Measurements from ENCODE around the gene RIOK3. TPM values are rescaled to one million over a fixed set of nuclear protein-coding genes. Genes with fewer than 3 reads are reported as not detected.

Gene RIOK3
- polyA plus RNA-seq, 2 of the 4 experiments (the other 2 are of a cell fraction) = 25.3 to 43.3 TPM

- TF ChIP-seq PHF8 (IDR thresholded peaks at IDR 0.05; ENCODE audit: borderline replicate concordance, low read depth) = no peak
- TF ChIP-seq TFCP2L1 (CRISPR knock-in tag; IDR thresholded peaks at IDR 0.05) = no peak
- no peak for TF ChIP-seq KDM5A (IDR thresholded peaks at IDR 0.05)
- no peak for TF ChIP-seq FOXS1 (CRISPR knock-in tag; IDR thresholded peaks at IDR 0.05)
- TF ChIP-seq HES2 (IDR thresholded peaks at IDR 0.05) = no peak
- TF ChIP-seq NFE2L2 (conservative IDR thresholded peaks at IDR 0.05; ENCODE audit: low read length) = no peak
- TF ChIP-seq BHLHE40 (IDR thresholded peaks at IDR 0.05; ENCODE audit: low read depth, low read length) = no peak
- peak; percentile 76; the same call in 1 of the 2 replicates for TF ChIP-seq MAX (IDR thresholded peaks at IDR 0.05)
These were observed at the start of gene RIOK3 (continued) for GRCh38 chr18:23452728-23453679.

- Histone ChIP-seq H3K4me2 (no peak overlapping the region), H3K27ac (no peak overlapping the region), H3K4me3 (no peak overlapping the region), H3K4me1 (peaks cover 34% of the 10 kb centered on the region), H3K9me3 (no peaks in the 10 kb centered on the region)
- POLR2A ChIA-PET = no interaction called here
- no peak for FAIRE-seq
- WGBS (ENCODE audit: missing lambda C conversion rate) = 91% methylated on average over 8 of the region's 8 CpGs
- no peak for ATAC-seq
- TF ChIP-seq MAZ (IDR thresholded peaks at IDR 0.05; ENCODE audit: borderline replicate concordance, low read depth, low read length) (no peak), KDM5A (IDR thresholded peaks at IDR 0.05) (no peak), ESRRA (IDR thresholded peaks at IDR 0.05; ENCODE audit: borderline replicate concordance, low read length) (no peak), MAFK (IDR thresholded peaks at IDR 0.05; ENCODE audit: partially characterized antibody) (no peak), CBX2 (IDR thresholded peaks at IDR 0.05; ENCODE audit: borderline replicate concordance, low read depth) (no peak), MYC (IDR thresholded peaks at IDR 0.05; ENCODE audit: borderline replicate concordance, low read length) (no peak), PBX3 (IDR thresholded peaks at IDR 0.05) (no peak)
- TF ChIP-seq, protein P1, sequence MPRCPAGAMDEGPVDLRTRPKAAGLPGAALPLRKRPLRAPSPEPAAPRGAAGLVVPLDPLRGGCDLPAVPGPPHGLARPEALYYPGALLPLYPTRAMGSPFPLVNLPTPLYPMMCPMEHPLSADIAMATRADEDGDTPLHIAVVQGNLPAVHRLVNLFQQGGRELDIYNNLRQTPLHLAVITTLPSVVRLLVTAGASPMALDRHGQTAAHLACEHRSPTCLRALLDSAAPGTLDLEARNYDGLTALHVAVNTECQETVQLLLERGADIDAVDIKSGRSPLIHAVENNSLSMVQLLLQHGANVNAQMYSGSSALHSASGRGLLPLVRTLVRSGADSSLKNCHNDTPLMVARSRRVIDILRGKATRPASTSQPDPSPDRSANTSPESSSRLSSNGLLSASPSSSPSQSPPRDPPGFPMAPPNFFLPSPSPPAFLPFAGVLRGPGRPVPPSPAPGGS (IDR thresholded peaks at IDR 0.05) = no peak
- CTCF ChIA-PET = interaction anchor here (1.1 to 1.7 kb wide), 3 partner anchors 8 to 272 kb away, joined by 3 to 7 read pairs (median 5); no protein-coding TSS in a partner anchor
- DNase-seq (ENCODE audit: low read depth in 1 of 2, low spot score in 1 of 2) = no peak
These were observed 49.8 kb upstream of the RIOK3 start for GRCh38 chr18:23403310-23403709.

GRCh38 chr18:23405636-23406035 is 47.5 kb upstream of the RIOK3 start:
- Histone ChIP-seq H3K4me1 (peaks cover 35% of the 10 kb centered on the region), H3K4me2 (peak overlapping the region; percentile 51; the same call in 2 of the 3 replicates)
- no peak for FAIRE-seq
- no peak for TF ChIP-seq POLR2AphosphoS2 (conservative IDR thresholded peaks at IDR 0.05; ENCODE audit: low read length)
- TF ChIP-seq FOXS1 (CRISPR knock-in tag; IDR thresholded peaks at IDR 0.05) = no peak
- TF ChIP-seq PHF8 (IDR thresholded peaks at IDR 0.05; ENCODE audit: borderline replicate concordance, low read depth) = no peak
- TF ChIP-seq RARB (CRISPR knock-in tag; IDR thresholded peaks at IDR 0.05) = no peak
- TF ChIP-seq HMGXB4 (CRISPR knock-in tag; IDR thresholded peaks at IDR 0.05; ENCODE audit: borderline replicate concordance) = no peak
- no peak for TF ChIP-seq HES2 (IDR thresholded peaks at IDR 0.05)
- TF ChIP-seq, protein P2, sequence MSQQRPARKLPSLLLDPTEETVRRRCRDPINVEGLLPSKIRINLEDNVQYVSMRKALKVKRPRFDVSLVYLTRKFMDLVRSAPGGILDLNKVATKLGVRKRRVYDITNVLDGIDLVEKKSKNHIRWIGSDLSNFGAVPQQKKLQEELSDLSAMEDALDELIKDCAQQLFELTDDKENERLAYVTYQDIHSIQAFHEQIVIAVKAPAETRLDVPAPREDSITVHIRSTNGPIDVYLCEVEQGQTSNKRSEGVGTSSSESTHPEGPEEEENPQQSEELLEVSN (IDR thresholded peaks at IDR 0.05; ENCODE audit: borderline replicate concordance, low read depth) = no peak
- no peak for TF ChIP-seq RFX5 (IDR thresholded peaks at IDR 0.05)
- TF ChIP-seq NFE2L2 (conservative IDR thresholded peaks at IDR 0.05; ENCODE audit: low read length) = no peak
- no peak for TF ChIP-seq MAX (IDR thresholded peaks at IDR 0.05)
- TF ChIP-seq EHF (CRISPR knock-in tag; IDR thresholded peaks at IDR 0.05) = no peak
- TF ChIP-seq CBX8 (IDR thresholded peaks at IDR 0.05) = no peak
- TF ChIP-seq, protein P3, sequence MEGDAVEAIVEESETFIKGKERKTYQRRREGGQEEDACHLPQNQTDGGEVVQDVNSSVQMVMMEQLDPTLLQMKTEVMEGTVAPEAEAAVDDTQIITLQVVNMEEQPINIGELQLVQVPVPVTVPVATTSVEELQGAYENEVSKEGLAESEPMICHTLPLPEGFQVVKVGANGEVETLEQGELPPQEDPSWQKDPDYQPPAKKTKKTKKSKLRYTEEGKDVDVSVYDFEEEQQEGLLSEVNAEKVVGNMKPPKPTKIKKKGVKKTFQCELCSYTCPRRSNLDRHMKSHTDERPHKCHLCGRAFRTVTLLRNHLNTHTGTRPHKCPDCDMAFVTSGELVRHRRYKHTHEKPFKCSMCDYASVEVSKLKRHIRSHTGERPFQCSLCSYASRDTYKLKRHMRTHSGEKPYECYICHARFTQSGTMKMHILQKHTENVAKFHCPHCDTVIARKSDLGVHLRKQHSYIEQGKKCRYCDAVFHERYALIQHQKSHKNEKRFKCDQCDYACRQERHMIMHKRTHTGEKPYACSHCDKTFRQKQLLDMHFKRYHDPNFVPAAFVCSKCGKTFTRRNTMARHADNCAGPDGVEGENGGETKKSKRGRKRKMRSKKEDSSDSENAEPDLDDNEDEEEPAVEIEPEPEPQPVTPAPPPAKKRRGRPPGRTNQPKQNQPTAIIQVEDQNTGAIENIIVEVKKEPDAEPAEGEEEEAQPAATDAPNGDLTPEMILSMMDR (IDR thresholded peaks at IDR 0.05) = no peak
- no peak for TF ChIP-seq TFCP2L1 (CRISPR knock-in tag; IDR thresholded peaks at IDR 0.05)
- TF ChIP-seq CHD4 (IDR thresholded peaks at IDR 0.05; ENCODE audit: borderline replicate concordance) = no peak
- TF ChIP-seq ZC3H11A (IDR thresholded peaks at IDR 0.05) = no peak

More at GRCh38 chr18:23405636-23406035, 47.5 kb upstream of the RIOK3 start:
- DNase-seq (ENCODE audit: low read depth in 1 of 2, low spot score in 1 of 2) (no peak), ATAC-seq (no peak)
- H3K4me3 ChIP-seq = no peak overlapping the region
- peak overlapping the region; percentile 39 to 40; a peak in 1 of 6 replicates for H3K27ac ChIP-seq
- CTCF ChIA-PET = interaction anchor here (1.2 to 2.5 kb wide), 3 partner anchors 274 to 374 kb away, joined by 3 to 8 read pairs (median 7); no protein-coding TSS in a partner anchor
- 100% methylated on average over 1 of the region's 1 CpG for WGBS (ENCODE audit: missing lambda C conversion rate)
- no peaks in the 10 kb centered on the region for H3K9me3 ChIP-seq
- POLR2A ChIA-PET = interaction anchor here (1.0 kb wide), 1 partner anchor 25 kb away, joined by 3 read pairs; no protein-coding TSS in a partner anchor

All from A549 (cell line).